ENCODE data around the gene SPTSSB.
A peak's percentile ranks its signal among the peaks of the same experiment; 100 is the strongest.

Gene SPTSSB

DNA sequence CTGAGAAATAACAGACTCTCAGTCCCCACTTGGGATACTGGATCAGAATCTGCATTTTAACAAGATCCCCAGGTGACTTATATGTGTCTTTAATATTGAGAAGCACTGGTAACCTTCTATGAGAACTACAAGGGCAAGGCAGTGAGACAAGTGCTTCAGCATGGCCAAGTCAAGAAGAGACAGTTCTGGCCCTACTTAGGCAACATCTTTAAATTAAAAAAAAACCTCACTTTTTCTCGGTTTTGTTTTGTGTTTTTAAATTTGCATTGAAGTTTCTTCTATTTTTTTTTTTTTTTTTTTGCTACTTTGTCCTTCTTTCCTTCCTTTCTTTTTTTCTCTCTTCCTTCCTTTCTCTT is 42.5 kb upstream of the SPTSSB start:
- TF ChIP-seq, protein P1, sequence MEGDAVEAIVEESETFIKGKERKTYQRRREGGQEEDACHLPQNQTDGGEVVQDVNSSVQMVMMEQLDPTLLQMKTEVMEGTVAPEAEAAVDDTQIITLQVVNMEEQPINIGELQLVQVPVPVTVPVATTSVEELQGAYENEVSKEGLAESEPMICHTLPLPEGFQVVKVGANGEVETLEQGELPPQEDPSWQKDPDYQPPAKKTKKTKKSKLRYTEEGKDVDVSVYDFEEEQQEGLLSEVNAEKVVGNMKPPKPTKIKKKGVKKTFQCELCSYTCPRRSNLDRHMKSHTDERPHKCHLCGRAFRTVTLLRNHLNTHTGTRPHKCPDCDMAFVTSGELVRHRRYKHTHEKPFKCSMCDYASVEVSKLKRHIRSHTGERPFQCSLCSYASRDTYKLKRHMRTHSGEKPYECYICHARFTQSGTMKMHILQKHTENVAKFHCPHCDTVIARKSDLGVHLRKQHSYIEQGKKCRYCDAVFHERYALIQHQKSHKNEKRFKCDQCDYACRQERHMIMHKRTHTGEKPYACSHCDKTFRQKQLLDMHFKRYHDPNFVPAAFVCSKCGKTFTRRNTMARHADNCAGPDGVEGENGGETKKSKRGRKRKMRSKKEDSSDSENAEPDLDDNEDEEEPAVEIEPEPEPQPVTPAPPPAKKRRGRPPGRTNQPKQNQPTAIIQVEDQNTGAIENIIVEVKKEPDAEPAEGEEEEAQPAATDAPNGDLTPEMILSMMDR (IDR thresholded peaks at IDR 0.05; ENCODE audit: low read depth, low read length): no peak
- no peak overlapping the region for H3K4me3 ChIP-seq (ENCODE audit: low read depth, low read length)
- H3K36me3 ChIP-seq: no peaks in the 10 kb centered on the region
- H3K9me3 ChIP-seq: no peaks in the 10 kb centered on the region
- no peaks in the 10 kb centered on the region for H3K27me3 ChIP-seq
- DNase-seq: no peak
- peaks cover 7% of the 10 kb centered on the region for H3K4me1 ChIP-seq

DNA sequence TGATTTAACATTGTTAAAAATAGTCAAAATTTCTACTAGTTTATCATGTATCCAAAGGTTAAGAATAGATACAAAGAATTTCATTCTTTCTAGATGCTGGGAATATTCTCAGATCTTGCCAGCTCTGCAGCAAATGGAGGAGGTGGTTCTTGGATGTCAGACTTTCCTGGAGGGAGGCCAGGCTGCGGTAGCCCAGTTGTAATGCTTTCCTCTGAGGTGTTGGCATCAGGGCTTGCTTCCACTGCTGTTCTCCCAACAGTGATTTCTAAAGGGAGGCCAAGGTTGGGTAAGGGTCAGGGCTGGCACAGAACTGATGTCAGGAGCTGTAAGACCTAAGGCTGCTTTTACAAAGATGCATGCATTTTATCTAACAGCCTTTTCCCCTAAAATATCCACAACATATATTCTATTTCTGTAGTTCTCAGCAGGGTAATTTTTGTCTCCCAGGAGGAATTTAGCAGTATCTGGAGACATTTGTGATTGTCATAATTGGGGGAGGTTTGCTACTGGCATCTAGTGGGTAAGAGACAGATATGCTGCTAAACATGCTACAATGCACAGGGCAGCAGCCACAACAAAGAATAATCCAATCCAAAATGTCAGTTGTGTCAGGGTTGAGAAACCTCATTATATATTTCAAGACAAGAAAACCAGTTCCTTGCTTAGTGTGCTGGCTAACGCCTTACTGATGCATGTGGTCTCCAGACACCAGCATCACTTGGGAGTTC is 42.0 kb upstream of the SPTSSB start:
- Histone ChIP-seq H3K36me3 (no peaks in the 10 kb centered on the region), H3K27me3 (no peaks in the 10 kb centered on the region), H3K4me3 (ENCODE audit: low read depth, low read length) (no peak overlapping the region), H3K4me1 (peaks cover 7% of the 10 kb centered on the region), H3K9me3 (no peaks in the 10 kb centered on the region)
- TF ChIP-seq, protein P1 (IDR thresholded peaks at IDR 0.05; ENCODE audit: low read depth, low read length): peak; percentile 35
- DNase-seq: no peak

DNA sequence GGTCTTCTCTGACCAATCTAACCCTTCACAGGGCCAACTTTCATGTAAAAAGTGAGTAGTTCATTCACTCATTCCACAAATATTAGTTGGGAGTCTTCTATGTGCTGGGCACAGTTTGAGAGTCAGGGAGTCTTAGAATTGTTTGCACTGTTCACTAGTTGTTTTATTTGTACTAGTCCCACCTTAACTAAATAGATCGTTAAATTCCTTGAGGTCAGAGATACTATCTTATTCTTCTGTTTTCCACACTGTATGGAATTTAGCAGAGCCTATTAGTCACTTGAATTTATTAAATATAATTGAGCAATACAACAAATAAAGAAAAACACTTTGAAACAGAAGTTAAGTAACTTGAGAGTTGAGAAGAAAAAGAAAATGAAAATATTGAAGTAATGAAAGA is 40.8 kb upstream of the SPTSSB start:
- H3K27me3 ChIP-seq: no peaks in the 10 kb centered on the region
- peaks cover 7% of the 10 kb centered on the region for H3K4me1 ChIP-seq
- no peaks in the 10 kb centered on the region for H3K9me3 ChIP-seq
- H3K4me3 ChIP-seq (ENCODE audit: low read depth, low read length): no peak overlapping the region
- H3K36me3 ChIP-seq: no peaks in the 10 kb centered on the region
- TF ChIP-seq, protein P1 (IDR thresholded peaks at IDR 0.05; ENCODE audit: low read depth, low read length): no peak
- no peak for DNase-seq

DNA sequence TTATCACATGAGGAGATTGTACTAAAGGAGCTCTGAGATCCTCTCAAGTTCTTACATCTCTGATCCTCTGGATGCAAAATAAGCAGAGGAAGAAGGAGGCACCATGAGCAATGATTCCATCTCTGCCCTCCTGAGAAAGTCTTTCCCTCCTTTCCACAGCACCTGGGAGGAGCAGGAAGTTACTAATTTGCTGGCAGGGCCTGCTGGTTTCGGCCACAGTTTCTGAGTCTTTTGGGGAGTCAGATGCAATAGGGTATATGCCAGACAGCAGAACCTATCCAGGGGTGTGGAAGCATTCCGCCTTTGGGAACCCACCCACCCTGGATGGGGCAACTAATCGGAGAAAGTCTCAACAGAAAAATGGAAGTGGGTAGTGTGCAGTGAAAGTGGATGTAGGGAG is 38.5 kb upstream of the SPTSSB start:
- Histone ChIP-seq H3K4me3 (ENCODE audit: low read depth, low read length) (no peak overlapping the region), H3K36me3 (no peaks in the 10 kb centered on the region), H3K9me3 (no peaks in the 10 kb centered on the region), H3K4me1 (no peaks in the 10 kb centered on the region; the same call in 1 of the 2 replicates), H3K27me3 (no peaks in the 10 kb centered on the region)
- DNase-seq: no peak
- TF ChIP-seq, protein P1 (IDR thresholded peaks at IDR 0.05; ENCODE audit: low read depth, low read length): no peak

DNA sequence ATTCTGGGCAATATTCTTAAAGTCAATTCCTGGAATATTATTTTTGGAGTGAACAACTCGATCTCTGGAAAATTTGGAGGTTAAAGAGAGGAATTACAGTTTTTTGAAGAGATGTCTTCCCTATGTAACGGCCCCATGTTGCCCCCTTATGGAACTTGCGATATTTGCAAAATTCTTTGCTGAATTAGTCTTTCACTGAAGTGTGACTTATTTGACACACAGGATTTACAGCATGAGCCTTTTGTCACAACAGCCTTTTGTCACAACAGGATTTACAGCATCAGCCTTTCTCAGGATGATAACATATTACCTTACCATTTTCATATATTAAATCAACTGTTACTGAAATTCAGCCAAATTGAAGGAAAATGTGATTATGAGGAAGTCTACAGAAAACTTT is 37.8 kb upstream of the SPTSSB start:
- no peaks in the 10 kb centered on the region for H3K36me3 ChIP-seq
- H3K27me3 ChIP-seq: no peaks in the 10 kb centered on the region
- no peaks in the 10 kb centered on the region for H3K9me3 ChIP-seq
- peak; percentile 49 for DNase-seq
- H3K4me1 ChIP-seq: no peaks in the 10 kb centered on the region
- TF ChIP-seq, protein P1 (IDR thresholded peaks at IDR 0.05; ENCODE audit: low read depth, low read length): peak; percentile 73
- H3K4me3 ChIP-seq (ENCODE audit: low read depth, low read length): no peak overlapping the region
